ENCODE results near the gene NOL3.

NOL3 gene

GRCh38 chr16:67190448-67191399 lies 20.4 kb downstream of the NOL3 start:
- DNase-seq, result no peak

GRCh38 chr16:67191411-67191994 lies 21.2 kb downstream of the NOL3 start:
- no peak for DNase-seq

GRCh38 chr16:67191995-67192681 lies 21.8 kb downstream of the NOL3 start, which contains the start of gene E2F4:
TSS of gene E2F4 (plus strand) at chr16:67192155. CDS start at chr16:67192228, 73 bp downstream.
- DNase-seq, result peak; percentile 80

- no peak for DNase-seq
Observed at GRCh38 chr16:67192781-67193361, 22.5 kb downstream of the NOL3 start.

GRCh38 chr16:67193536-67193935 lies 23.2 kb downstream of the NOL3 start:
- DNase-seq, result no peak

GRCh38 chr16:67194260-67194659 lies 23.9 kb downstream of the NOL3 start:
- DNase-seq, result no peak

- DNase-seq, result no peak
Observed at GRCh38 chr16:67195676-67196075, 25.3 kb downstream of the NOL3 start.

- no peak for DNase-seq
Observed at GRCh38 chr16:67196881-67197280, 26.5 kb downstream of the NOL3 start.

- DNase-seq, result no peak
Observed at GRCh38 chr16:67197704-67198103, 27.4 kb downstream of the NOL3 start.

- no peak for DNase-seq
Observed at GRCh38 chr16:67198238-67198734, 27.9 kb downstream of the NOL3 start.

- DNase-seq, result no peak
Observed at GRCh38 chr16:67199011-67199807, 28.9 kb downstream of the NOL3 start, which contains the start of gene ELMO3. TSS of gene ELMO3 (plus strand) at chr16:67199131. CDS start at chr16:67199327, 196 bp downstream.

GRCh38 chr16:67199808-67200198 lies 29.5 kb downstream of the NOL3 start:
- no peak for DNase-seq

- DNase-seq, result no peak
Observed at GRCh38 chr16:67200491-67200890, 30.2 kb downstream of the NOL3 start.

- DNase-seq, result no peak
Observed at GRCh38 chr16:67201411-67202345, 31.3 kb downstream of the NOL3 start.

GRCh38 chr16:67202426-67202825 lies 32.1 kb downstream of the NOL3 start:
- DNase-seq, result no peak

GRCh38 chr16:67202956-67203493 lies 32.7 kb downstream of the NOL3 start:
- DNase-seq, result no peak

- no peak for DNase-seq
Observed at GRCh38 chr16:67204076-67204475, 33.7 kb downstream of the NOL3 start.

- DNase-seq, result no peak
Observed at GRCh38 chr16:67206129-67206837, 35.9 kb downstream of the NOL3 start.

GRCh38 chr16:67206838-67207248 lies 36.5 kb downstream of the NOL3 start:
- DNase-seq, result no peak

All from GDM1 (cell line).